Measurements from ENCODE around the gene POLH. TPM values are rescaled to one million over a fixed set of nuclear protein-coding genes. Genes with fewer than 3 reads are reported as not detected.

POLH gene
- total and polyA plus RNA-seq, 9 donors: 8.1 to 15.3 (median 11.9) TPM

DNA sequence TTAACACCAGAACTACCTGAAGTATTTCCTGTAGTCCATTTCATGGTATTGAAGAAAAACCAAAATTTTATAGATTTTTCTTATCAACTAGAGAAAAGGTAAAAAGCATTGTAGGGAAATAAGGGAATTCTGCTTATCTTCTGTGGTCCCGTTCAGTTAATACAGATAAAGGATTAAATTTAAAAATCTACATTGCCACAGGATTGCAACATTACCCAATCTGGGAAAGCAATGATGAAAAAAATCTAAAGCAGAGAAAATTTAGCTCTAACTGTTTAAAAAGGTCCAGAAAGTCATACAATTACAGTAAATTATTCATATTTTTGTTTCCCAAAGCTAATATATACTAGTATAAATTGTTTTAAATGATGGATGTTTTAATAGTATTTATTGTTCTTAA lies 18.0 kb downstream of the POLH start:
- peaks cover 12% of the 10 kb centered on the region for H3K36me3 ChIP-seq (ENCODE audit: control insufficient read depth, insufficient read depth, low read length)

DNA sequence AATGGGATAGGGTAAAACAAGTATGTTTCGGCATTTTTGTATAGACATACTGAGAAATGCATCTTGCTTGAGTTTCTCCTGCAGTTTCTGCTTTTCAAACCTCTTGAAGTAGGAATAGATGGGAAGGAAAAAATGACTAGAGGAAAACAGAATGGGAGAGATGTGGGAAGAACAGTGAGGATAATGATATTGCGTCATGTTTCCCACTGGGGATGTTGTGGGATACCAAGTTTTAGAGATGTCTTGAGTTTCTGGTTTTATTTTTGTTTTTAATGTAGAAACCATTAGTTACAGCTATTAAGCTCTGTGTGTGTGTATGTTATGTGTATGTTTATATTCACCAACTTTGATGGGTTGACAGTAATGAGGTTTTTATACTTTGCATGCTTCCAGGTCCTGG lies 24.6 kb downstream of the POLH start:
- Histone ChIP-seq H3K27ac (ENCODE audit: low read length) (no peak overlapping the region), H3K27me3 (ENCODE audit: control insufficient read depth, insufficient read depth, low read length) (no peaks in the 10 kb centered on the region), H3K4me3 (ENCODE audit: low read length) (no peak overlapping the region), H3K4me1 (ENCODE audit: control insufficient read depth, insufficient read depth, low read length) (no peaks in the 10 kb centered on the region), H3K36me3 (ENCODE audit: control insufficient read depth, insufficient read depth, low read length) (peaks cover 46% of the 10 kb centered on the region), H3K9me3 (replicated peaks; ENCODE audit: control insufficient read depth, low read depth, low read length) (no peaks in the 10 kb centered on the region)
- no peak for DNase-seq
- 100% methylated on average over 2 of the region's 2 CpGs for WGBS (ENCODE audit: insufficient coverage)

More for the DNA sequence above, 18.0 kb downstream of the POLH start:
- Histone ChIP-seq H3K9me3 (replicated peaks; ENCODE audit: control insufficient read depth, low read depth, low read length) (no peaks in the 10 kb centered on the region), H3K27me3 (ENCODE audit: control insufficient read depth, insufficient read depth, low read length) (no peaks in the 10 kb centered on the region), H3K27ac (ENCODE audit: low read length) (no peak overlapping the region), H3K4me3 (ENCODE audit: low read length) (no peak overlapping the region), H3K4me1 (ENCODE audit: control insufficient read depth, insufficient read depth, low read length) (no peaks in the 10 kb centered on the region)
- DNase-seq: no peak
- no CpG with 5 or more reads among the region's 1 CpG for WGBS (ENCODE audit: insufficient coverage)

DNA sequence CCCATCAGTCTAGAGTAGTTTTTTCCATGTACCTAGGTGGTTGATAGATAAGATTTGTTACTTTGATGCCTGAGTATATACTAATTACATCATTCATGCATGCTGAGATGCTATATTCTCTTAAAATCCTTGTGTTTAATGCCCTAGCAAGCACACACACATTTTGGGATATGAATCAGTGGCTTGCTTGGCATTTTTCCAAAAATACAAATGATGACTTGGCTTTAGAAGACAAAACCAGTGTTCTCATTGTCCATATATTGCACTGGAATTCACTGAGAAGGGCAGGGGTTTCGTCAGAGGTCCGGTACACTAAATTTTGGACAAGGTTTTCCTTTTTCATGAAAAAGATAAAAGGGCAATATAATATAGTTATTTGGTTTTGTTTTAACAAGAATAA lies 28.2 kb downstream of the POLH start:
- 100% methylated on average over 1 of the region's 2 CpGs for WGBS (ENCODE audit: insufficient coverage)
- Histone ChIP-seq H3K36me3 (ENCODE audit: control insufficient read depth, insufficient read depth, low read length) (peaks cover 37% of the 10 kb centered on the region), H3K4me3 (ENCODE audit: low read length) (no peak overlapping the region), H3K4me1 (ENCODE audit: control insufficient read depth, insufficient read depth, low read length) (no peaks in the 10 kb centered on the region), H3K27me3 (ENCODE audit: control insufficient read depth, insufficient read depth, low read length) (no peaks in the 10 kb centered on the region), H3K9me3 (replicated peaks; ENCODE audit: control insufficient read depth, low read depth, low read length) (no peaks in the 10 kb centered on the region), H3K27ac (ENCODE audit: low read length) (no peak overlapping the region)
- DNase-seq: no peak

DNA sequence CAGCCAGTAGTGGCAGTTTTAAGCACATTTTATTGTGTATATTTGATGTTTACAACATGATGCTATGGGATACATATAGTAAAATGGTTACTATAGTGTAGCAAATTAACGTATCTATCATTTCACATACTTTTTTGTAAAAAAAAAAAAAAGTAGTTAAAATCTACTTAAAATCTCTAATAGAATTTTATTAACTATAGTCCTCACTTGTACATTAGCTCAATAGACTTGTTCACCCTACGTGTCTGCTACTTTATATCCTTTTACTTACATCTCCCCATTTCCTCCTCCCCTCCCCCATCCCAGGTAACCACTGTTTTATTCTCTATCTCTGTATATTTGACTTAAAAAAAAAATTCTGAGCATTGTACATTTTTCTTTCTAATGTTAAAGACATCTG lies 30.0 kb downstream of the POLH start:
- DNase-seq: no peak
- no peaks in the 10 kb centered on the region for H3K4me1 ChIP-seq (ENCODE audit: control insufficient read depth, insufficient read depth, low read length)
- H3K27ac ChIP-seq (ENCODE audit: low read length): no peak overlapping the region
- H3K4me3 ChIP-seq (ENCODE audit: low read length): no peak overlapping the region
- H3K9me3 ChIP-seq (replicated peaks; ENCODE audit: control insufficient read depth, low read depth, low read length): no peaks in the 10 kb centered on the region
- H3K27me3 ChIP-seq (ENCODE audit: control insufficient read depth, insufficient read depth, low read length): no peaks in the 10 kb centered on the region
- H3K36me3 ChIP-seq (ENCODE audit: control insufficient read depth, insufficient read depth, low read length): peaks cover 42% of the 10 kb centered on the region
- no CpG with 5 or more reads among the region's 2 CpGs for WGBS (ENCODE audit: insufficient coverage)

DNA sequence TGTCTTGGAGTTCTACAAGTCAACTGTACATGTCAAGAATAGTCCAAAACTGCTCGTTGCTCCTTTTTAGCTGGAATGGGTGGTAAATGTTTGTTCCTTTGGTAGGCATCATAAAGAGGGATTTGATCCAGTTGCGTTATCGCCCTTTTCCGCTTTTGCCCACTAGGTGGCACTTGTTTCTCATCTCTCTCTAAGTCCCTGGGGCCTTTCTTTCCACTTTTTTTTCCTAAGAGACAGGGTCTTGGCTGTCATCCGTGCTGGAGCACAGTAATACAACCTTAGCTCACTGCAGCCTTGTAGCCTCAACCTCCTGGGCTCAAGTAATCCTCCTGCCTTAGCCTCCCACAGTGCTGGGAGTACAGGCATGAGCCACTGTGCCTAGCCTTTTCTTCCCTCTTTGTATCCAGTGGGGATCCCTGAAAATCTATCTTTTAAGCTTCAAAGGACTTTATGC lies 32.4 kb downstream of the POLH start:
- peaks cover 31% of the 10 kb centered on the region for H3K36me3 ChIP-seq (ENCODE audit: control insufficient read depth, insufficient read depth, low read length)
- WGBS (ENCODE audit: insufficient coverage): 14% methylated on average over 4 of the region's 5 CpGs
- no peaks in the 10 kb centered on the region for H3K27me3 ChIP-seq (ENCODE audit: control insufficient read depth, insufficient read depth, low read length)

DNA sequence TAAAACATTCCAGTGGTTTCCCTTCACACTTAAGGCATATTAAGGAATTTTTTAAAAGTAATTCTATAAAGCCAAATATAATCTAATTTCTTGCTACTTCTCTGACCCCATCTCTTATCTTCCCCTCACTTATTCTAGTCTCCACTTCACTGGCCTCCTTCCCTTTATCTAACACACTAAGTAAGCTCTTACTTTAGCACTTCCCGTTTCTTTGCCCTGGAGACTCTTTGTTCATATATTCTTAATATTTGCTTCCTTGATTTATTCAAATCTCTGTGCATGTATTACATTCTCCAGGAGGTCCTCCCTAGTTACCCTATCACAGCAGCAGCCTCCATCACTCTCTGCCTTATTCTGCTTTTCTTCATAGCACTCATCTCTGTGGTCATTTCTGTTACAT lies 32.8 kb downstream of the POLH start:
- no peak overlapping the region for H3K27ac ChIP-seq (ENCODE audit: low read length)
- H3K9me3 ChIP-seq (replicated peaks; ENCODE audit: control insufficient read depth, low read depth, low read length): no peaks in the 10 kb centered on the region
- WGBS (ENCODE audit: insufficient coverage): 80% methylated on average over 1 of the region's 1 CpG
- H3K4me3 ChIP-seq (ENCODE audit: low read length): no peak overlapping the region
- no peak for DNase-seq
- no peaks in the 10 kb centered on the region for H3K27me3 ChIP-seq (ENCODE audit: control insufficient read depth, insufficient read depth, low read length)
- H3K36me3 ChIP-seq (ENCODE audit: control insufficient read depth, insufficient read depth, low read length): peaks cover 33% of the 10 kb centered on the region
- no peaks in the 10 kb centered on the region for H3K4me1 ChIP-seq (ENCODE audit: control insufficient read depth, insufficient read depth, low read length)

More for the DNA sequence above, 32.4 kb downstream of the POLH start:
- Histone ChIP-seq H3K4me1 (ENCODE audit: control insufficient read depth, insufficient read depth, low read length) (no peaks in the 10 kb centered on the region), H3K27ac (ENCODE audit: low read length) (no peak overlapping the region), H3K4me3 (ENCODE audit: low read length) (no peak overlapping the region), H3K9me3 (replicated peaks; ENCODE audit: control insufficient read depth, low read depth, low read length) (no peaks in the 10 kb centered on the region)
- peak; percentile 77 for DNase-seq

DNA sequence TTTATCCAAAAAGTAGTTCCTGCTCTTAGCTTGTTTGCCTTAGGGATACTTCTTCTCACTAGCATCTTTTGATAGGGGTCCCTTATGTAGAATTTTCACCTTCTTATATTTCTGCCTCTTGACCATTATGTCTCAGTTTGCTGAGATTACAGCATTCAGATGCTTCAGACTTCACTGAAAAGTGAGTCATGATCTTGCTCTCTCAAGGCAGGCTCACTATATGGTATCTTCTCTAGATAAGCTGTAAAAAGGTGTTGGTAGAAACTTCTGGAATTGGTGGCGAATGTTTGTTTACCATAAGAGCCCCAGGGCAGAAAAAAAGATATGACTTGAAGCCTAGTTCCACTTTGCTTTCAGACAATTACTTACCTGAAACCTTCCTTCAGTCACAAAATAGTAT lies 33.4 kb downstream of the POLH start:
- DNase-seq: no peak
- no peak overlapping the region for H3K27ac ChIP-seq (ENCODE audit: low read length)
- H3K36me3 ChIP-seq (ENCODE audit: control insufficient read depth, insufficient read depth, low read length): peaks cover 35% of the 10 kb centered on the region
- H3K4me3 ChIP-seq (ENCODE audit: low read length): no peak overlapping the region
- H3K27me3 ChIP-seq (ENCODE audit: control insufficient read depth, insufficient read depth, low read length): no peaks in the 10 kb centered on the region
- H3K4me1 ChIP-seq (ENCODE audit: control insufficient read depth, insufficient read depth, low read length): no peaks in the 10 kb centered on the region
- H3K9me3 ChIP-seq (replicated peaks; ENCODE audit: control insufficient read depth, low read depth, low read length): no peaks in the 10 kb centered on the region
- no CpG with 5 or more reads among the region's 1 CpG for WGBS (ENCODE audit: insufficient coverage)

DNA sequence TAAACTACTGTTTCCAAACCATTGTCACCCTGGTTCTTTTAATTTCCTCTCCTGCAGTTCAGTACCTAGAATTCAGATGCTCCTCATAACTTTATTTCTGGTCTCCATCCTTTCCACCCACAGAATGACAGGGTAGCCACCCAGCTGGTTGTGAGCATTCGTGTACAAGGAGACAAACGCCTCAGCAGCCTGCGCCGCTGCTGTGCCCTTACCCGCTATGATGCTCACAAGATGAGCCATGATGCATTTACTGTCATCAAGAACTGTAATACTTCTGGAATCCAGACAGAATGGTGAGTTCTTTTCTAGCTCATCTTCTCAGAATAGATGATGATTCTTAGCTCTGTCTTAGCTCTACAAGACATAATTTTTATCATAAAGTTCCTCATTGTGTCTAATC lies 34.4 kb downstream of the POLH start:
- no peak for DNase-seq
- WGBS (ENCODE audit: insufficient coverage): 98% methylated on average over 5 of the region's 5 CpGs
- no peak overlapping the region for H3K27ac ChIP-seq (ENCODE audit: low read length)
- H3K27me3 ChIP-seq (ENCODE audit: control insufficient read depth, insufficient read depth, low read length): no peaks in the 10 kb centered on the region
- H3K4me1 ChIP-seq (ENCODE audit: control insufficient read depth, insufficient read depth, low read length): no peaks in the 10 kb centered on the region
- H3K9me3 ChIP-seq (replicated peaks; ENCODE audit: control insufficient read depth, low read depth, low read length): no peaks in the 10 kb centered on the region
- peaks cover 35% of the 10 kb centered on the region for H3K36me3 ChIP-seq (ENCODE audit: control insufficient read depth, insufficient read depth, low read length)
- H3K4me3 ChIP-seq (ENCODE audit: low read length): no peak overlapping the region

DNA sequence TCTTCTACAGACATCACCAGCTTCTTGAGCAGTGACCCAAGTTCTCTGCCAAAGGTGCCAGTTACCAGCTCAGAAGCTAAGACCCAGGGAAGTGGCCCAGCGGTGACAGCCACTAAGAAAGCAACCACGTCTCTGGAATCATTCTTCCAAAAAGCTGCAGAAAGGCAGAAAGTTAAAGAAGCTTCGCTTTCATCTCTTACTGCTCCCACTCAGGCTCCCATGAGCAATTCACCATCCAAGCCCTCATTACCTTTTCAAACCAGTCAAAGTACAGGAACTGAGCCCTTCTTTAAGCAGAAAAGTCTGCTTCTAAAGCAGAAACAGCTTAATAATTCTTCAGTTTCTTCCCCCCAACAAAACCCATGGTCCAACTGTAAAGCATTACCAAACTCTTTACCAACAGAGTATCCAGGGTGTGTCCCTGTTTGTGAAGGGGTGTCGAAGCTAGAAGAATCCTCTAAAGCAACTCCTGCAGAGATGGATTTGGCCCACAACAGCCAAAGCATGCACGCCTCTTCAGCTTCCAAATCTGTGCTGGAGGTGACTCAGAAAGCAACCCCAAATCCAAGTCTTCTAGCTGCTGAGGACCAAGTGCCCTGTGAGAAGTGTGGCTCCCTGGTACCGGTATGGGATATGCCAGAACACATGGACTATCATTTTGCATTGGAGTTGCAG lies 37.9 kb downstream of the POLH start:
- DNase-seq: no peak
- Histone ChIP-seq H3K9me3 (replicated peaks; ENCODE audit: control insufficient read depth, low read depth, low read length) (no peaks in the 10 kb centered on the region), H3K4me1 (ENCODE audit: control insufficient read depth, insufficient read depth, low read length) (no peaks in the 10 kb centered on the region), H3K27me3 (ENCODE audit: control insufficient read depth, insufficient read depth, low read length) (no peaks in the 10 kb centered on the region), H3K4me3 (ENCODE audit: low read length) (no peak overlapping the region), H3K36me3 (ENCODE audit: control insufficient read depth, insufficient read depth, low read length) (peaks cover 30% of the 10 kb centered on the region), H3K27ac (ENCODE audit: low read length) (no peak overlapping the region)
- 76% methylated on average over 4 of the region's 6 CpGs for WGBS (ENCODE audit: insufficient coverage)

DNA sequence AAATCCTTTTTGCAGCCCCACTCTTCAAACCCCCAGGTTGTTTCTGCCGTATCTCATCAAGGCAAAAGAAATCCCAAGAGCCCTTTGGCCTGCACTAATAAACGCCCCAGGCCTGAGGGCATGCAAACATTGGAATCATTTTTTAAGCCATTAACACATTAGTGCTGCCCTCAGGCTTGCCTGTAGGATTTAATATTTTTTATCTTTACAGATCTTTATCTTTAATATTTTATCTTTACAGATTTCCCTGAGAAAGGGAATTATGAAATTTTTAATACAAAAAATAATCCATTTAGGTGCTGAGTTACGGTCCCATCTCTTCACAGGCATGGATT lies 38.4 kb downstream of the POLH start:
- DNase-seq: no peak
- no CpG with 5 or more reads among the region's 3 CpGs for WGBS (ENCODE audit: insufficient coverage)
- no peaks in the 10 kb centered on the region for H3K4me1 ChIP-seq (ENCODE audit: control insufficient read depth, insufficient read depth, low read length)
- H3K36me3 ChIP-seq (ENCODE audit: control insufficient read depth, insufficient read depth, low read length): peaks cover 34% of the 10 kb centered on the region
- H3K4me3 ChIP-seq (ENCODE audit: low read length): no peak overlapping the region
- no peaks in the 10 kb centered on the region for H3K27me3 ChIP-seq (ENCODE audit: control insufficient read depth, insufficient read depth, low read length)
- H3K27ac ChIP-seq (ENCODE audit: low read length): no peak overlapping the region
- no peaks in the 10 kb centered on the region for H3K9me3 ChIP-seq (replicated peaks; ENCODE audit: control insufficient read depth, low read depth, low read length)

Measured in muscle of leg (tissue), 11 donors.